Neural crest cell (in vitro differentiated cells): ENCODE results near the gene SLC8A3. TPM values are rescaled to one million over a fixed set of nuclear protein-coding genes. Genes with fewer than 3 reads are reported as not detected.

ENCODE experiments used
- DNase-seq: peaks from one replicate; pipeline ENCODE4 v3.0.0; 2021; ENCODE audit warnings: low read depth, mixed read lengths, low spot score
- H3K27ac Mint-ChIP-seq: one replicate; pipeline ENCODE4 v1.8.0; 2021; ENCODE audit warnings: mild to moderate bottlenecking, mixed read lengths; ENCODE audit not compliant: unreplicated experiment
- H3K27me3 Mint-ChIP-seq: 2 replicates; pipeline ENCODE4 v1.8.0; 2021; ENCODE audit warnings: low read depth, mild to moderate bottlenecking, mixed read lengths
- H3K36me3 Mint-ChIP-seq: 2 replicates; pipeline ENCODE4 v1.8.0; 2021; ENCODE audit warnings: low read depth, mild to moderate bottlenecking, mixed read lengths
- H3K4me1 Mint-ChIP-seq: 2 replicates; pipeline ENCODE4 v1.8.0; 2021; ENCODE audit warnings: mixed read lengths
- H3K4me3 Mint-ChIP-seq: one replicate; pipeline ENCODE4 v1.8.0; 2021; ENCODE audit warnings: mild to moderate bottlenecking, mixed read lengths
- H3K9me3 Mint-ChIP-seq: 2 replicates; pipeline ENCODE4 v1.8.0; 2021; ENCODE audit warnings: mixed read lengths
- CTCF ChIP-seq: fragments of 200-600 bp; sonication (generic); conservative IDR thresholded peaks from 2 replicates; pipeline ENCODE4 v1.5.0; 2021; ENCODE audit warnings: antibody characterized with exemption, mild to moderate bottlenecking
- total RNA-seq: library from RNA; stranded (reverse); gene quantifications from 2 replicates; pipeline ENCODE4 v1.2.1, GENCODE V29; 2021

SLC8A3 gene
- total RNA-seq, 1 donor from 2014 or later, result 1.2 TPM

- Mint-ChIP-seq H3K36me3 (peaks cover 17% of the 10 kb centered on the region), H3K4me3 (peak overlapping the region; percentile 9), H3K27me3 (no peaks in the 10 kb centered on the region), H3K27ac (peak overlapping the region; percentile 57), H3K4me1 (peaks cover 17% of the 10 kb centered on the region), H3K9me3 (no peaks in the 10 kb centered on the region)
- no peak for DNase-seq
- no peak for TF ChIP-seq CTCF
Measured at GRCh38 chr14:70034257-70034656, 154.5 kb downstream of the SLC8A3 start.

DNA sequence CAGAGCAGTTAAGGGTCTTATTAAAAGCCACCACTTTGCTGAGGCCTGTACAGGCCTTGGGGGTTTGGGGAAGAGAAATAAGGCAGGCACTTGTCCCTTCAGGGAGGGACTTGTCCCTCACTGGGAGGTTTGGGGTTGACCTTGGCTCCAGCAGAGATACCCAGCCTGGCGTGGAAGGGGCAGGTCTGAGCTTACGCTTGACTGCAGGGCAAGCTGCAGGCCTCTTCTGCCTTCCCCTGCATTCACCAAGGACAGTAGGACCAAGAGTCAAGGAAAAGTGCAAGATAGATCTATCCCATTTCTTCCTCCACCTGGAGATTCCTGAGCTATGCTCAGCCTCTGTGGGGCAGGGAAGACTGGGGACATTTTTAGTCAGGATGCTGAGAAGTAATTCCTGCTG, 155.2 kb downstream of the SLC8A3 start:
- peak overlapping the region; percentile 90 for H3K27ac Mint-ChIP-seq
- H3K4me1 Mint-ChIP-seq, result peaks cover 17% of the 10 kb centered on the region
- no peak for DNase-seq
- H3K9me3 Mint-ChIP-seq, result no peaks in the 10 kb centered on the region
- no peak for TF ChIP-seq CTCF
- peaks cover 14% of the 10 kb centered on the region for H3K36me3 Mint-ChIP-seq
- peak overlapping the region; percentile 13 for H3K4me3 Mint-ChIP-seq
- no peaks in the 10 kb centered on the region for H3K27me3 Mint-ChIP-seq

DNA sequence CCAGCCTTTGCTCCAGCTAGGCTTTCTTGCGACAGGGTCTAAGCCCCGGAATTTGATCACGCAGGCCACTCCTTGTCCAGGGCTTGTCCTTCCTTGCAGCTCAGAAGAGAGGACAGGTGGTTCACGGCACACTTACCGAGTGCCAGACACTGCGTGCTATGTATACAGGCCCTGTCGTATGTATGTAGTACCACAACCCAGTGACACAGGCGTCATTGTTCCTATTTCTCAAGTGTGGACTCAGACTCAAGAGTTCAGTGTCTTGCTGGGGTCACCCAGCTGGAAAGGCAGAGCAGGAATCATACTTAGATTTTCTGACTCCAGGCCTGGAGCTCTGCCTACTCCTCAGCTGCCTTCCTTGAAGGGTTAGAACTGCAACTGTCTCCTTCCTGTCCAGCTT, 155.6 kb downstream of the SLC8A3 start:
- H3K27ac Mint-ChIP-seq, result peak overlapping the region; percentile 80
- H3K4me3 Mint-ChIP-seq, result peak overlapping the region; percentile 31
- no peaks in the 10 kb centered on the region for H3K27me3 Mint-ChIP-seq
- H3K4me1 Mint-ChIP-seq, result peaks cover 19% of the 10 kb centered on the region
- TF ChIP-seq CTCF, result no peak
- H3K9me3 Mint-ChIP-seq, result no peaks in the 10 kb centered on the region
- DNase-seq, result no peak
- peaks cover 14% of the 10 kb centered on the region for H3K36me3 Mint-ChIP-seq

GRCh38 chr14:70032447-70032846, 156.3 kb downstream of the SLC8A3 start:
- Mint-ChIP-seq H3K9me3 (no peaks in the 10 kb centered on the region), H3K36me3 (peaks cover 14% of the 10 kb centered on the region), H3K27me3 (no peaks in the 10 kb centered on the region), H3K27ac (no peak overlapping the region), H3K4me1 (peaks cover 25% of the 10 kb centered on the region), H3K4me3 (peak overlapping the region; percentile 31)
- DNase-seq, result no peak
- TF ChIP-seq CTCF, result no peak

DNA sequence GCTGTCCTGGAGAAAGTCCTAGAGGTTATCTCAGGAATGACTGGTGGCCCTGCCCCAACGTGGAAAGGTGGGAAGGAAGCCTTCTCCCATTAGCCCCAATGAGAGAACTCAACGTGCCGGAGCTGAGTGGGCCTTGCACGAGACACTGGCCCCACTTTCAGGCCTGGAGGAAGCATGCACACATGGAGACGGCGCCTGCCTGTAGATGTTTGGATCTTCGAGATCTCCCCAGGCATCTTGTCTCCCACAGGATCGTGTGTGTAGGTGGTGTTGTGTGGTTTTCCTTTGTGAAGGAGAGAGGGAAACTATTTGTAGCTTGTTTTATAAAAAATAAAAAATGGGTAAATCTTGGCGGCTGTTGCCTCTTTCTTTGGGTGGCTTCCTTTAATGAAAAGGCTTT, 156.7 kb downstream of the SLC8A3 start:
- Mint-ChIP-seq H3K4me3 (no peak overlapping the region), H3K9me3 (no peaks in the 10 kb centered on the region), H3K4me1 (peaks cover 27% of the 10 kb centered on the region), H3K27ac (no peak overlapping the region), H3K27me3 (no peaks in the 10 kb centered on the region), H3K36me3 (peaks cover 14% of the 10 kb centered on the region)
- no peak for TF ChIP-seq CTCF
- DNase-seq, result no peak
